A549 (cell line): ENCODE data around the gene SLF2.

Experiments
- CHD2 ChIP-seq: fragments of 150-350 bp; IDR thresholded peaks from 2 replicates; pipeline ENCODE4 v1.6.1; 2014; ENCODE audit warnings: low read length; ENCODE audit not compliant: partially characterized antibody
- EP300 ChIP-seq, 2 experiments: fragments of >200 bp; sonication (Bioruptor Twin); formaldehyde crosslinking; IDR thresholded peaks; 2 replicates in 1 of 2; 3 replicates in 1 of 2; pipeline ENCODE4 v1.6.1; 2016 to 2017
- KDM1A ChIP-seq: fragments of 200-600 bp; sonication (generic); IDR thresholded peaks from 2 replicates; pipeline ENCODE4 v1.6.1; 2016; ENCODE audit warnings: low read depth, mild to moderate bottlenecking
- POLR2AphosphoS2 ChIP-seq: conservative IDR thresholded peaks from 2 replicates; pipeline ENCODE4 v1.6.1; 2012; ENCODE audit warnings: low read length, improper control_type of control experiment, inconsistent platforms
- RAD21 ChIP-seq, 2 experiments: fragments of >200 bp in 1 of 2; sonication (Bioruptor Twin) in 1 of 2; formaldehyde crosslinking in 1 of 2; IDR thresholded peaks in 1 of 2; conservative IDR thresholded peaks in 1 of 2; 2 replicates in 1 of 2; 3 replicates in 1 of 2; pipeline ENCODE4 v1.6.1; 2012 to 2018; ENCODE audit warnings: inconsistent platforms in 1 of 2
- RCOR1 ChIP-seq: fragments of 150-350 bp; IDR thresholded peaks from 2 replicates; pipeline ENCODE4 v1.6.1; 2014; ENCODE audit warnings: antibody characterized with exemption, low read length, low read depth
- TP53 ChIP-seq: fragments of 250-450 bp; sonication (Bioruptor Pico); IDR thresholded peaks from 2 replicates; pipeline ENCODE4 v1.5.0; 2021; ENCODE audit warnings: mild to moderate bottlenecking, moderate library complexity
- ZSCAN20 ChIP-seq: fragments of 250-450 bp; sonication (Bioruptor Pico); IDR thresholded peaks from 2 replicates; pipeline ENCODE4 v1.8.0; 2022; ENCODE audit warnings: mild to moderate bottlenecking, moderate library complexity
- TF ChIP-seq, protein P1 (sequence below): fragments of >200 bp; sonication (Bioruptor Twin); formaldehyde crosslinking; IDR thresholded peaks from 3 replicates; pipeline ENCODE4 v1.5.1; 2016
- TF ChIP-seq, protein P2 (sequence below): fragments of 150-350 bp; IDR thresholded peaks from 2 replicates; pipeline ENCODE4 v1.6.1; 2014; ENCODE audit warnings: low read depth, mild to moderate bottlenecking, low read length
- TF ChIP-seq, protein P3 (sequence below): IDR thresholded peaks from 2 replicates; pipeline ENCODE4 v1.6.1; 2012; ENCODE audit warnings: low read depth, borderline replicate concordance

DNA sequence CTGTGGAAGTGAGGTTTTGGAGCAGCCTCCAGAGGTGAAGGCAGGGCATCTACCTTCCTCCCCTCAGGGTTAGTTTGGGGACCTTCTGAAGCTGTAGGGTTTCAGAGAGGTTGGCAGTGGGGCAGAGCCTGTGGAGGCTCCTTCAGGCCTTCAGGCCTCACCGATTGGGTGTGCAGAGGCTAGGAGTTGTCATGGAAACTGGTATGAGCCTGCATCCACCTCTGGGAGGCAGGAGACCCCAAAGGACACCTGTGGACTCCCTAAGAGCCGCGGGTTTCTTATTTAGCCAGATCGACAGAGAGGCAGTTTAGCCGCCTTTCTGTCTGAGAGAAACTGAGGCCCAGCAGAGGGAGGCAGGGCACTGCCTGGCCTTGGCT is 88.9 kb downstream of the SLF2 start:
- no peak for TF ChIP-seq KDM1A
- TF ChIP-seq RAD21 (conservative IDR thresholded peaks at IDR 0.05 in 1 of 2, IDR thresholded peaks at IDR 0.05 in 1 of 2): no peak
- TF ChIP-seq, protein P1, sequence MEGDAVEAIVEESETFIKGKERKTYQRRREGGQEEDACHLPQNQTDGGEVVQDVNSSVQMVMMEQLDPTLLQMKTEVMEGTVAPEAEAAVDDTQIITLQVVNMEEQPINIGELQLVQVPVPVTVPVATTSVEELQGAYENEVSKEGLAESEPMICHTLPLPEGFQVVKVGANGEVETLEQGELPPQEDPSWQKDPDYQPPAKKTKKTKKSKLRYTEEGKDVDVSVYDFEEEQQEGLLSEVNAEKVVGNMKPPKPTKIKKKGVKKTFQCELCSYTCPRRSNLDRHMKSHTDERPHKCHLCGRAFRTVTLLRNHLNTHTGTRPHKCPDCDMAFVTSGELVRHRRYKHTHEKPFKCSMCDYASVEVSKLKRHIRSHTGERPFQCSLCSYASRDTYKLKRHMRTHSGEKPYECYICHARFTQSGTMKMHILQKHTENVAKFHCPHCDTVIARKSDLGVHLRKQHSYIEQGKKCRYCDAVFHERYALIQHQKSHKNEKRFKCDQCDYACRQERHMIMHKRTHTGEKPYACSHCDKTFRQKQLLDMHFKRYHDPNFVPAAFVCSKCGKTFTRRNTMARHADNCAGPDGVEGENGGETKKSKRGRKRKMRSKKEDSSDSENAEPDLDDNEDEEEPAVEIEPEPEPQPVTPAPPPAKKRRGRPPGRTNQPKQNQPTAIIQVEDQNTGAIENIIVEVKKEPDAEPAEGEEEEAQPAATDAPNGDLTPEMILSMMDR: no peak
- no peak for TF ChIP-seq ZSCAN20 (CRISPR knock-in tag)
- TF ChIP-seq, protein P2, sequence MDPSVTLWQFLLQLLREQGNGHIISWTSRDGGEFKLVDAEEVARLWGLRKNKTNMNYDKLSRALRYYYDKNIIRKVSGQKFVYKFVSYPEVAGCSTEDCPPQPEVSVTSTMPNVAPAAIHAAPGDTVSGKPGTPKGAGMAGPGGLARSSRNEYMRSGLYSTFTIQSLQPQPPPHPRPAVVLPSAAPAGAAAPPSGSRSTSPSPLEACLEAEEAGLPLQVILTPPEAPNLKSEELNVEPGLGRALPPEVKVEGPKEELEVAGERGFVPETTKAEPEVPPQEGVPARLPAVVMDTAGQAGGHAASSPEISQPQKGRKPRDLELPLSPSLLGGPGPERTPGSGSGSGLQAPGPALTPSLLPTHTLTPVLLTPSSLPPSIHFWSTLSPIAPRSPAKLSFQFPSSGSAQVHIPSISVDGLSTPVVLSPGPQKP: no peak
- TF ChIP-seq, protein P3, sequence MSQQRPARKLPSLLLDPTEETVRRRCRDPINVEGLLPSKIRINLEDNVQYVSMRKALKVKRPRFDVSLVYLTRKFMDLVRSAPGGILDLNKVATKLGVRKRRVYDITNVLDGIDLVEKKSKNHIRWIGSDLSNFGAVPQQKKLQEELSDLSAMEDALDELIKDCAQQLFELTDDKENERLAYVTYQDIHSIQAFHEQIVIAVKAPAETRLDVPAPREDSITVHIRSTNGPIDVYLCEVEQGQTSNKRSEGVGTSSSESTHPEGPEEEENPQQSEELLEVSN: no peak
- TF ChIP-seq TP53 (CRISPR knock-in tag): no peak
- no peak for TF ChIP-seq RCOR1
- no peak for TF ChIP-seq CHD2
- TF ChIP-seq POLR2AphosphoS2: no peak
- no peak for TF ChIP-seq EP300 (IDR thresholded peaks at IDR 0.05)
